DMS153 treated with DMSO at 0.1 percent for 48 hours (cell line): Measurements from ENCODE around the gene PRMT9.

Source experiments
- DNase-seq: peaks from one replicate; lab custom pipeline; 2025; ENCODE audit not compliant: unreplicated experiment; lab: John Stamatoyannopoulos, UW

The PRMT9 gene

GRCh38 chr4:147683717-147684700 lies at the start of gene PRMT9:
TSS of gene PRMT9 (minus strand) at chr4:147684163. CDS start at chr4:147683987, 176 bp downstream.
- peak; percentile 78 for DNase-seq

- no peak for DNase-seq
These were observed 48.7 kb upstream of the PRMT9 start for GRCh38 chr4:147732518-147733235.

- DNase-seq, result no peak
These were observed 47.9 kb upstream of the PRMT9 start, which contains the start of gene ARHGAP10 for GRCh38 chr4:147731580-147732517. TSS of gene ARHGAP10 (plus strand) at chr4:147732088. CDS start at chr4:147732302, 214 bp downstream.

- DNase-seq, result no peak
These were observed 46.4 kb upstream of the PRMT9 start for GRCh38 chr4:147730333-147730732.

GRCh38 chr4:147727476-147728028 lies 43.6 kb upstream of the PRMT9 start:
- DNase-seq, result no peak

GRCh38 chr4:147725673-147726072 lies 41.7 kb upstream of the PRMT9 start:
- DNase-seq, result no peak

- no peak for DNase-seq
These were observed 40.7 kb upstream of the PRMT9 start for GRCh38 chr4:147724468-147725201.

GRCh38 chr4:147723326-147723725 lies 39.4 kb upstream of the PRMT9 start:
- DNase-seq, result no peak

GRCh38 chr4:147717878-147718277 lies 33.9 kb upstream of the PRMT9 start:
- no peak for DNase-seq

- no peak for DNase-seq
These were observed 30.8 kb upstream of the PRMT9 start for GRCh38 chr4:147714575-147715401.

- no peak for DNase-seq
These were observed 26.0 kb upstream of the PRMT9 start for GRCh38 chr4:147709999-147710398.

- peak; percentile 23 for DNase-seq
These were observed 24.1 kb upstream of the PRMT9 start for GRCh38 chr4:147707892-147708672.

- DNase-seq, result no peak
These were observed 20.9 kb upstream of the PRMT9 start for GRCh38 chr4:147704846-147705245.

GRCh38 chr4:147696866-147697265 lies 12.9 kb upstream of the PRMT9 start:
- DNase-seq, result no peak

GRCh38 chr4:147693218-147693617 lies 9.3 kb upstream of the PRMT9 start:
- no peak for DNase-seq

- no peak for DNase-seq
These were observed 7.9 kb upstream of the PRMT9 start for GRCh38 chr4:147691820-147692219.

GRCh38 chr4:147689067-147689466 lies 5.1 kb upstream of the PRMT9 start:
- DNase-seq, result no peak

- no peak for DNase-seq
These were observed 773 bp downstream of the PRMT9 start for GRCh38 chr4:147683188-147683591.
